Measurements from ENCODE around the gene PRPF40A.

GRCh38 chr2:152602750-152603149 lies 114.5 kb downstream of the PRPF40A start:
- TF ChIP-seq CTCF (tag by site-specific recombination; IDR thresholded peaks at IDR 0.05) = no peak
- no peak for TF ChIP-seq ZBTB1 (tag by site-specific recombination; IDR thresholded peaks at IDR 0.05)
- no peak for TF ChIP-seq ZNF121 (tag by site-specific recombination; IDR thresholded peaks at IDR 0.05)
- TF ChIP-seq, protein P1, sequence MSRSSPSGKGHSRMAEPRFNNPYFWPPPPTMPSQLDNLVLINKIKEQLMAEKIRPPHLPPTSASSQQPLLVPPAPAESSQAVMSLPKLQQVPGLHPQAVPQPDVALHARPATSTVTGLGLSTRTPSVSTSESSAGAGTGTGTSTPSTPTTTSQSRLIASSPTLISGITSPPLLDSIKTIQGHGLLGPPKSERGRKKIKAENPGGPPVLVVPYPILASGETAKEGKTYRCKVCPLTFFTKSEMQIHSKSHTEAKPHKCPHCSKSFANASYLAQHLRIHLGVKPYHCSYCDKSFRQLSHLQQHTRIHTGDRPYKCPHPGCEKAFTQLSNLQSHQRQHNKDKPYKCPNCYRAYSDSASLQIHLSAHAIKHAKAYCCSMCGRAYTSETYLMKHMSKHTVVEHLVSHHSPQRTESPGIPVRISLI (tag by site-specific recombination; IDR thresholded peaks at IDR 0.05) = no peak
- no peak for TF ChIP-seq ZNF501 (tag by site-specific recombination; IDR thresholded peaks at IDR 0.05)
- TF ChIP-seq ZNF335 (tag by site-specific recombination; conservative IDR thresholded peaks at IDR 0.05) = no peak
- no peak for TF ChIP-seq ZNF24 (tag by site-specific recombination; IDR thresholded peaks at IDR 0.05)
